Measurements from ENCODE around the gene GAS6. TPM values are rescaled to one million over a fixed set of nuclear protein-coding genes. Genes with fewer than 3 reads are reported as not detected.

GAS6 gene
- total RNA-seq, 4 donors from 2014 or later, result 317 to 697 (median 547) TPM

GRCh38 chr13:113879494-113880360, 15.9 kb upstream of the GAS6 start:
- H3K9me3 ChIP-seq, result no peaks in the 10 kb centered on the region
- H3K4me1 ChIP-seq, result peaks cover 0 to 17% (median 7%) of the 10 kb centered on the region in 4 donors
- no peak for DNase-seq (ENCODE audit: low spot score in 2 of 2)
- no peak overlapping the region for H3K4me3 ChIP-seq
- WGBS, 2 donors, result 81 to 85% methylated on average over 11 of the region's 11 CpGs
- no peaks in the 10 kb centered on the region for H3K36me3 ChIP-seq
- no peak for TF ChIP-seq EP300 (IDR thresholded peaks at IDR 0.05)
- TF ChIP-seq POLR2A (IDR thresholded peaks at IDR 0.05), result no peak
- no peak for TF ChIP-seq CTCF (IDR thresholded peaks at IDR 0.05)
- no peaks in the 10 kb centered on the region for H3K27me3 ChIP-seq
- no peak overlapping the region for H3K27ac ChIP-seq

DNA sequence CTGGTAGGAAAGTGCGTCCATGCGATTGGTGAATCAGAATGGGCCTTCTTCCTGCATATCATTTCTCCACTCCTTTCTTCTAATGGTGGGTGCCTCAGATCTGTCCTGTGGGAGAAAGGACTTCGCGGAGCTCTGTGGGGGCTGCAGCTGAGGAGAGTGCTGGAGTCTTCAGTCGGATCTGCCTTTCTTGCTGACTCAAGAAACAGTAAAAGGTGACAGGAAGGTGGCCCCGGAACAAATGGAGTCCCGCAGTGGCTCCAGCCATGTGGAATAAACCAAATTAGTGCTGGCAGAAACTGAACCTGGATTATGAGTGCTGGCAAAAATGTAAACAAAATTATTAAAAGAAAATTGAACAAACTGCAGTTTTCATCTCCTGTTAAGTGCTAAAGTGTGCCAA, 15.1 kb upstream of the GAS6 start:
- no peak for DNase-seq (ENCODE audit: low spot score in 2 of 2)
- 78 to 82% methylated on average over 7 of the region's 7 CpGs for WGBS, 2 donors
- Histone ChIP-seq H3K4me3 (no peak overlapping the region), H3K27ac (no peak overlapping the region), H3K9me3 (no peaks in the 10 kb centered on the region), H3K27me3 (peaks cover 0 to 4% of the 10 kb centered on the region in 2 donors), H3K36me3 (no peaks in the 10 kb centered on the region), H3K4me1 (peaks cover 0 to 17% (median 7%) of the 10 kb centered on the region in 4 donors)
- TF ChIP-seq EP300 (IDR thresholded peaks at IDR 0.05) (no peak), CTCF (IDR thresholded peaks at IDR 0.05) (no peak), POLR2A (IDR thresholded peaks at IDR 0.05) (no peak)

GRCh38 chr13:113877149-113877990, 13.5 kb upstream of the GAS6 start:
- 86 to 90% methylated on average over 21 of the region's 21 CpGs for WGBS, 2 donors
- no peak overlapping the region for H3K27ac ChIP-seq
- H3K36me3 ChIP-seq, result no peaks in the 10 kb centered on the region
- TF ChIP-seq POLR2A (IDR thresholded peaks at IDR 0.05), result no peak
- no peak for TF ChIP-seq CTCF (IDR thresholded peaks at IDR 0.05)
- TF ChIP-seq EP300 (IDR thresholded peaks at IDR 0.05), result no peak
- DNase-seq (ENCODE audit: low spot score in 2 of 2), result no peak
- H3K27me3 ChIP-seq, result peaks cover 0 to 5% of the 10 kb centered on the region in 2 donors
- peaks cover 0 to 13% (median 5%) of the 10 kb centered on the region in 4 donors for H3K4me1 ChIP-seq
- no peak overlapping the region for H3K4me3 ChIP-seq
- H3K9me3 ChIP-seq, result no peaks in the 10 kb centered on the region

DNA sequence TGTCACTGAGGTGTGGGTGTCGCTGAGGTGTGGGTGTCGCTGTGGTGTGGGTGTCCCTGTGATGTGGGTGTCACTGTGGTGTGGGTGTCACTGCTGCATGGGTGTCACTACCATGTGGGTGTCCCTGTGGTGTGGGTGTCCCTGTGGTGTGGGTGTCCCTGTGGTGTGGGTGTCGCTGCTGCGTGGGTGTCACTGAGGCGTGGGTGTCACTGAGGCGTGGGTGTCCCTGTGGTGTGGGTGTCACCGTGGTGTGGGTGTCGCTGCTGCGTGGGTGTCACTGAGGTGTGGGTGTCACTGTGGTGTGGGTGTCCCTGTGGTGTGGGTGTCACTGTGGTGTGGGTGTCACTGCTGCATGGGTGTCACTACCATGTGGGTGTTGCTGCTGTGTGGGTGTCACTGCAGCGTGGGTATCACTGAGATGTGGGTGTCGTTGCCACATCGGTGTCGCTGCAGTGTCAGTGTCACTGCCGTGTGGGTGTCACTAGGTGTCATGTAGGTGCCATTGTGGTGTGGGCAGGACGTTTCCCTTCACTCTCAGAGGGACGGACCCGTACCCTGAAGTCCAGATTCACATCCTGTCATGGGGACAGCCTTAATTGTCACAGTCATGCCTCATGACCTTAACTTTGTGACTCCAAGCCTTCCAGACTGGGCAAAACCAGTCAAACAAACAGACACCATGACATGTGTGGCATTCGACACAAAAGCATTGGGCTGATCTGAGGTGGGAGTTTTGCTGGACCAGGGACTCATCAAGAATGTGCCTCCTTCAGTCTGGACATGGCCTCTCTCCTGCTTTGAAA, 12.7 kb upstream of the GAS6 start:
- no peak for TF ChIP-seq CTCF (IDR thresholded peaks at IDR 0.05)
- TF ChIP-seq EP300 (IDR thresholded peaks at IDR 0.05), result no peak
- no peak for TF ChIP-seq POLR2A (IDR thresholded peaks at IDR 0.05)
- 72 to 96% methylated on average over 3 to 11 of the region's 18 CpGs for WGBS, 2 donors
- peaks cover 0 to 5% of the 10 kb centered on the region in 2 donors for H3K27me3 ChIP-seq
- DNase-seq (ENCODE audit: low spot score in 2 of 2), result no peak
- H3K27ac ChIP-seq, result no peak overlapping the region
- H3K4me3 ChIP-seq, result no peak overlapping the region
- H3K36me3 ChIP-seq, result no peaks in the 10 kb centered on the region
- H3K4me1 ChIP-seq, result peaks cover 0 to 5% (median 2%) of the 10 kb centered on the region in 4 donors
- H3K9me3 ChIP-seq, result no peaks in the 10 kb centered on the region
